NB4 (cell line): ENCODE data around the gene ZSCAN10.

Experiments
- MYC ChIP-seq: IDR thresholded peaks from 2 replicates; pipeline ENCODE4 v1.6.1; 2011; ENCODE audit warnings: low read depth, low read length
- POLR2A ChIP-seq: IDR thresholded peaks from 2 replicates; pipeline ENCODE4 v1.6.1; 2011; ENCODE audit warnings: mild to moderate bottlenecking; ENCODE audit not compliant: insufficient read length; ENCODE audit errors: extremely low read depth
- TF ChIP-seq, protein P1 (sequence below): IDR thresholded peaks from one replicate; pipeline ENCODE4 v1.5.1; 2012; ENCODE audit warnings: low read depth, low read length

DNA sequence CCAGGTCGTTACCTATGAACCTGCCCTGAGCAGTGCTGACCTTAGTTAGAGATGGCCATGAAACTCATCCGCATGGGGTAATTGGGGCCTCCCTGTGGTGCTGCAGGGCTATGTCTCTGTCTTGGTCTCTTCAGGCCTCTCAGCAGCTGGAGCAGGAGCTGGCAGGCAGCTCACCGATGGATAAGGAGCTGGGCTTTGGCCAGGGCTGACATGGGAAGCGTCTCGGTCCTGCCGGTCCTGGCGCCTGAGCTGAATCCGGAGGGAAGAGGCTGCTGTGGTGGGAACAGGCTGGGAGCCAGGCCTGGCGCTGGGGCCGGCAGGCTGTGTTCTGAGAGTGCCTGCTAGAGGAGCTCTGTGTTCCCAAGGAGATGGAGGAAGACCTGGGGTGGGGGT lies 23.6 kb downstream of the ZSCAN10 start:
- TF ChIP-seq, protein P1, sequence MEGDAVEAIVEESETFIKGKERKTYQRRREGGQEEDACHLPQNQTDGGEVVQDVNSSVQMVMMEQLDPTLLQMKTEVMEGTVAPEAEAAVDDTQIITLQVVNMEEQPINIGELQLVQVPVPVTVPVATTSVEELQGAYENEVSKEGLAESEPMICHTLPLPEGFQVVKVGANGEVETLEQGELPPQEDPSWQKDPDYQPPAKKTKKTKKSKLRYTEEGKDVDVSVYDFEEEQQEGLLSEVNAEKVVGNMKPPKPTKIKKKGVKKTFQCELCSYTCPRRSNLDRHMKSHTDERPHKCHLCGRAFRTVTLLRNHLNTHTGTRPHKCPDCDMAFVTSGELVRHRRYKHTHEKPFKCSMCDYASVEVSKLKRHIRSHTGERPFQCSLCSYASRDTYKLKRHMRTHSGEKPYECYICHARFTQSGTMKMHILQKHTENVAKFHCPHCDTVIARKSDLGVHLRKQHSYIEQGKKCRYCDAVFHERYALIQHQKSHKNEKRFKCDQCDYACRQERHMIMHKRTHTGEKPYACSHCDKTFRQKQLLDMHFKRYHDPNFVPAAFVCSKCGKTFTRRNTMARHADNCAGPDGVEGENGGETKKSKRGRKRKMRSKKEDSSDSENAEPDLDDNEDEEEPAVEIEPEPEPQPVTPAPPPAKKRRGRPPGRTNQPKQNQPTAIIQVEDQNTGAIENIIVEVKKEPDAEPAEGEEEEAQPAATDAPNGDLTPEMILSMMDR: no peak
- TF ChIP-seq POLR2A: no peak
- no peak for TF ChIP-seq MYC
